Activated T-helper 2 cell treated with anti-CD3 and anti-CD28 coated beads, Interferon-gamma antibody, Interleukin-2, Interleukin-4, amounts not matched to agents 10 μg/mL and 5 μg/mL and 100 μg/mL, durations not matched to agents 14 hours and 24 hours and 36 hours (primary cell): ENCODE data around the gene FAM89B. TPM values are rescaled to one million over a fixed set of nuclear protein-coding genes. Genes with fewer than 3 reads are reported as not detected.

Experiments
- DNase-seq: peaks from one replicate; pipeline ENCODE4 v3.0.0; 2021; ENCODE audit warnings: low spot score
- H3K27ac Mint-ChIP-seq: one replicate; pipeline ENCODE4 v1.8.0; 2021; ENCODE audit warnings: mixed read lengths
- H3K27me3 Mint-ChIP-seq: one replicate; pipeline ENCODE4 v1.8.0; 2021; ENCODE audit warnings: low read depth, mixed read lengths
- H3K36me3 Mint-ChIP-seq: one replicate; pipeline ENCODE4 v1.8.0; 2021; ENCODE audit warnings: low read depth, mixed read lengths
- H3K4me1 Mint-ChIP-seq: one replicate; pipeline ENCODE4 v1.8.0; 2021; ENCODE audit warnings: low read depth, mixed read lengths
- H3K4me3 Mint-ChIP-seq: one replicate; pipeline ENCODE4 v1.8.0; 2021; ENCODE audit warnings: low read depth, mild to moderate bottlenecking, moderate library complexity, mixed read lengths
- H3K9me3 Mint-ChIP-seq: one replicate; pipeline ENCODE4 v1.8.0; 2021; ENCODE audit warnings: mixed read lengths
- intact Hi-C: fragments of 100-400 bp; cut with micrococcal nuclease; formaldehyde crosslinking; loops from one replicate; pipeline ENCODE4 v1.15.1; 2023
- total RNA-seq: library from RNA; stranded (reverse); gene quantifications from 2 replicates; pipeline ENCODE4 v1.2.3, GENCODE V29; 2022

FAM89B gene
- total RNA-seq, 1 donor from 2014 or later, result 31.5 TPM

DNA sequence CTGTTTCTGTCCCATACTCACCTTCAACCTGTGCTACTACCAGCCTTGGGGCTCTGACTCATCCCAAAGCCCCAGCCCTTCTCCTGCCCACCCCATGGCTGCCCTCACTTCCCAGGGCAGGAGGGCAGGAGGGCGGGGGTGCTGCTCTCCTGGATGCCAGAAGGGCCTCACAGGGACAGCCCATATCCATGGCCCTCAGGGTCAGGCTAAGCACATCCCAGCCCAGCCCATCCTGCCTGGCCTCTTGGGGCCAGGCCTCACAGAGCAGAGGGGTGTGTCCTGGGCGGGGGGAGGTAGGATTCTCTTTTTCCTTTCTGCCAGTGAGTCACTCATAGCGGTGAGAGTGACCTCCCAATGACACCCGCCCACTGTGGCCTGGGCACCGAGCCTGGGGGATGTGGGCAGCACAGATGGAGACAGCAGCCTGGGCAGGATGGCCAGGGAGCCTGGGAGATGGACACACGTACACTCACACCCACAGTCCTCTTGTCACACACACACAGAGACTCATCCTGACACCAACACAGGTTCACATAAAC lies 16.6 kb upstream of the FAM89B start:
- DNase-seq, result no peak
- peak overlapping the region; percentile 82 for H3K4me3 Mint-ChIP-seq
- H3K4me1 Mint-ChIP-seq, result peaks cover 60% of the 10 kb centered on the region

DNA sequence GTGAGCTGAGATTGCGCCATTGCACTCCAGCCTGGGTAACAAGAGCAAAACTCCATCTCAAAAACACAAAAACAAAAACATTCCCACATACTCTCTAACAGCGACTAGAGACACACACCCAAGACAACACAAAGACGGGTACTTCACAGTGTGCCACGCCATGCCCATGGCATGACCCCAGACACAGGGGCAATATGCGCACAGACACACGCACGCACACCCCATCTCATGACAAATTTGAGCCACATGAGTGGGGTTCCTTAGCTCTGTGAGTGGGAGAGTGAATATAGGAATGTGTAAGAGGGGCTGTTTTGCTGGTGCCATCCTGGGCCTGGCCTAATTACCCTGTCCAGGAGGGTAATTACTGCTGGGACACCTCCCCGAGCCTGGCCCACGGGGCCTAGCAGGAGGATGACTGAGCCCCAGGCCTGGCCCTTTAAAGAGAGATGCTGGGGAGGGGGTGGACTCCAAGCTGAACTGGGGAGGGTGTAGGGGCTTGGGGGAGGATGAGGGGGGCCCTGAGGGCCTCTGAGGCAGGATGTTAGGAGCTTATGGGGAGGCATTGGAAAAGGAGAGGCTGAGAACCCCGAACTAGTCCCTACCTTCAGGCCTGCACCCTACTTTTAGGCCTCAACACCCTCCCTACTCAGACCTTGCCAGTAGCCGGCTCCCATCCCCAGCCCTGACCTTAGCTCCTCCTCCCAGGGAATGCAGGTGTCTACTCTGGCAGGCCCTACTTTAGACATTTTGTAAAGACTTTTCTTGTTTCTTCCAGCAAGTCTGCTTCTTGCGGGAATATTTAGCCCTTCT lies 15.7 kb upstream of the FAM89B start:
- H3K4me1 Mint-ChIP-seq, result peaks cover 55% of the 10 kb centered on the region
- intact Hi-C loops, result no loop called here
- H3K9me3 Mint-ChIP-seq, result no peaks in the 10 kb centered on the region
- DNase-seq, result no peak
- H3K27me3 Mint-ChIP-seq, result no peaks in the 10 kb centered on the region
- peak overlapping the region; percentile 71 for H3K27ac Mint-ChIP-seq
- peaks cover 8% of the 10 kb centered on the region for H3K36me3 Mint-ChIP-seq
- H3K4me3 Mint-ChIP-seq, result peak overlapping the region; percentile 82

More for the DNA sequence above, 16.6 kb upstream of the FAM89B start:
- intact Hi-C loops, result no loop called here
- no peaks in the 10 kb centered on the region for H3K27me3 Mint-ChIP-seq
- H3K27ac Mint-ChIP-seq, result peak overlapping the region; percentile 71
- H3K36me3 Mint-ChIP-seq, result peaks cover 17% of the 10 kb centered on the region
- no peaks in the 10 kb centered on the region for H3K9me3 Mint-ChIP-seq

DNA sequence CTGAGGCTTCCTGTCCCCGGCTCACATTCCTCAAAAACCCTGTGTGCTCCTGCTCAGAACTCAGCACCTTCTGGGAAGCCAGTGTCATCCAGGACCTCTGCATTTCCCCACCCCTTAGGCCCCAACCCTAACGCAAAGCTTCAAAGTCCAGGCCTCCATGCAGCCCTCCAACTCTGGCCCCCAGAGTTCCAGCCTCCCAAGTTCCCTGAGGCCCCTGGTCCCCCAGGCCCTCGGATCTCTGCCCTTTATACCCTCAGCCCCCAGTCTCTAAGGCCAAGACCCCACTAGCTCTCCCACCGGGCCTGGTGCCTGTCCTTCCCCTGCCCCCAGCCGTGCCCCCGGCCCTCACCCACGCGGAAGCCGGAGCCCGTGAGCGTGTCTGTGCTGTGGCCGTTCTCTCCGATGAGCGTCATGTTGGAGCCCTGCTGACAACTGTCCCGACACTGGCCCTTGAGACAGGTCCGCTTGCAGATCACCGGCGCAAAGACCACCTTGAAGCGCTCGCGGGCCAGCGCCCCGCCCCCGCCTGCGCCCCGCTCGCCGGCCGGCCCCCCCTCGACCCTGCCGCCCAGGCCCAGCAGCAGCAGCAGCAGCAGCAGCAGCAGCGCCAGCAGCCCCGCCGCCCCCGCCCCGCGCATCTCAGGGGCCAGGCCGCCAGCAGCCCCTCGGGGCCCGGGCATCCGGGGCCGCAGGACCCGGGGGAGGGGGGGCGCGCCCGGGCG lies 14.9 kb upstream of the FAM89B start:
- DNase-seq, result no peak
- Mint-ChIP-seq H3K27ac (peak overlapping the region; percentile 71), H3K9me3 (no peaks in the 10 kb centered on the region), H3K36me3 (peaks cover under 1% of the 10 kb centered on the region), H3K4me3 (peak overlapping the region; percentile 82), H3K27me3 (no peaks in the 10 kb centered on the region), H3K4me1 (peaks cover 48% of the 10 kb centered on the region)
- intact Hi-C loops, result no loop called here

DNA sequence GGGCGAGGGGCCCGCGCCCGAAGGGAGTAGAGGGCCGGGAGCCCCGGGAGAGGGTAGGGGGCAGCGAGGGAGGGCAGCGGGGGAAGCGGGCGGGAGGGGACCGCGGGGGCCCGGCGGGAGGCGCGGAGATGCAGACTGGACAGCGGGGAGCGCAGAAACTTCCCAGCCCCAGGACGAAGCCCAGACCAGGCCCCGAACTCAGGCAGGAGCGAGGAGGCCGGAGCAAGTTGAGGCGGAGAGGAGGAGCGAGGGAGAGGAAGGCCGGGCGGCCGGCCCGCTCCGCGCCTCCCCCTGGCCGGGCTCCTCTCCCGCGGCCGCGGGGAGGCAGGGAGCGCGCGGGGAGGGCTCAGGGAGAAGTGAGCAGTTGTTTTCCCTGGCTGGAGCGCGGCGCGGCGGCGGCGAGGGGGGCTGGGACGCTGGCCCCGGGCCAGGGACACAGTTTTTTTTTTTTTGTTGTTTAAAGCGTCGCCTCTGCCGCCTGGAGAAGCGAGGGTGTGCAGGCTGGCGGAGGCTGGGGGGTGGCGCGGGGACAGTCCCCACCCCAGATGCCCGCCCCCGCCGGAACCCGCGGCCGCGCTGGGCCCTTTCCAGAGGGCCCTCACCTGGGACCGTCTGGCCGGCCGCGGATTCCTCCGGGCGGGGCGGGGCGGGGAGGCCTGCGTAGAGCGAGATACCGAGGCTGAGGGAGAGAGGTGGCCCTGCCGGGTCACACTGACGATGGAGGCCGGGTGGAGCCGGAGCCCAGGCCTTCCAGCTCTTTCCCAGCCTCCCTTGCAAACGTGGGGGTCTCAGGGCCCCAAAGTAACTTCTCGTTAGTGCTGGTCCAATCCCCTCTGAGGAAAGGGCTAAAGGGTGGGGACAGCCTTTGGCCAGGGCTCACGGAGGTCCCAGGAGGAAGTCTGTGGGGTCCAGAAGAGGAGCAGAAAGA lies 14.1 kb upstream of the FAM89B start, which contains the start of gene LTBP3:
TSS of gene LTBP3 (minus strand) at position 358 of the 928 bp plus-strand sequence. CDS start 400 bp downstream, outside the sequence.
- Mint-ChIP-seq H3K27ac (peak within 1 kb of the TSS; percentile 71), H3K9me3 (no peaks in the 10 kb centered on the region), H3K27me3 (no peaks in the 10 kb centered on the region), H3K4me1 (peaks cover 43% of the 10 kb centered on the region), H3K4me3 (peak within 1 kb of the TSS; percentile 82), H3K36me3 (no peaks in the 10 kb centered on the region)
- DNase-seq, result no peak
- intact Hi-C loops, result no loop called here

DNA sequence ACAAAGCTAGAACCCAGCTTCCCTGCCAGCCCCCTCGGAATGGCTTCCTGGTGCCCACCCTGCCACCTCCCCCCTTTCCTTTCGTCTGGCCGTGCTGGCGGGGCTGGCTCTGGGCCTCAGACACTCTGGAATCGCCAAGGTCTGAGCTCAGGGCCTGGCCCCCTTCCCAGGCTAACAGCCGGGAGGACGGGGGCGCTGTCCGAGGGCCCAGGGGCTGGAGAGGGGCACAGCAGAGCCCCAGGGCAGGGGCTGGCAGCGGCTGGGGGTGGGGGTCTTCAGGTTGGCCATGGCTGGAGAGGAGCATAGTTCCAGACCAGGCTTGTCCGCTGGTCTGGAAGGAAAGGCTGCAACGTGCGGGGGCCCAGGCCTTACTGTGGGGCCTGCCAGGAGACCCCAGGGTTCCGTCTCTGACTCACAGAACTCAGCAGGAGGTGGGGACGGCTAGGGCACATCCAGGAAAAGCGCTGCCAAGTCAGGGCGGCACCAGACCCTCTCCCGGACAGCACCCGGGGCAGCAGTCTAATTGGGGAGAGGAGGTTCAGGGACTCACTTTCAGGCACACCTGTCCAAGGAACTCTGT lies 13.3 kb upstream of the FAM89B start:
- H3K27ac Mint-ChIP-seq, result peak overlapping the region; percentile 45
- H3K4me3 Mint-ChIP-seq, result peak overlapping the region; percentile 32
- no peaks in the 10 kb centered on the region for H3K27me3 Mint-ChIP-seq
- H3K36me3 Mint-ChIP-seq, result no peaks in the 10 kb centered on the region
- peaks cover 43% of the 10 kb centered on the region for H3K4me1 Mint-ChIP-seq
- no peaks in the 10 kb centered on the region for H3K9me3 Mint-ChIP-seq
- no peak for DNase-seq
- intact Hi-C loops, result no loop called here

DNA sequence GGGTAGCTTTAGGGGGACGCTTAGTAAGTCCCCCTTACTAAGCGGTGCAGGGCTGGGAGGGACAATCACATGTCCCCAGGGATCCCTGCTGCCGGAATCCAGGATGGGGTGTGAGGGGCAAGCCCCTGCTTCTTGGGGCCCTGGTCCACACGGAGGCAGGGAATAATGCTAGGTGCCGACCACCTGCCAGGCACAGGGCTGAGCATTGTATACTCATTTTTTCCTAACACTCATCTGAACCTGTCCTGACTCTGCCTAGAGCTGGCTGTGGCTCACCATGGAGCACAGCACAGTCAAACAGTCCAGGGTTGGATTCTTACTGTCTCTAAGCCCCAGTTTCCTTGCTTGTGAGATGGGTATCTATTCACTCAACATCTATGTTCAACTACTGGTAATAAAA lies 12.8 kb upstream of the FAM89B start:
- H3K36me3 Mint-ChIP-seq, result no peaks in the 10 kb centered on the region
- DNase-seq, result no peak
- no peaks in the 10 kb centered on the region for H3K9me3 Mint-ChIP-seq
- H3K4me1 Mint-ChIP-seq, result peaks cover 39% of the 10 kb centered on the region
- peak overlapping the region; percentile 6 for H3K27ac Mint-ChIP-seq
- H3K4me3 Mint-ChIP-seq, result peak overlapping the region; percentile 32
- intact Hi-C loops, result no loop called here
- no peaks in the 10 kb centered on the region for H3K27me3 Mint-ChIP-seq

DNA sequence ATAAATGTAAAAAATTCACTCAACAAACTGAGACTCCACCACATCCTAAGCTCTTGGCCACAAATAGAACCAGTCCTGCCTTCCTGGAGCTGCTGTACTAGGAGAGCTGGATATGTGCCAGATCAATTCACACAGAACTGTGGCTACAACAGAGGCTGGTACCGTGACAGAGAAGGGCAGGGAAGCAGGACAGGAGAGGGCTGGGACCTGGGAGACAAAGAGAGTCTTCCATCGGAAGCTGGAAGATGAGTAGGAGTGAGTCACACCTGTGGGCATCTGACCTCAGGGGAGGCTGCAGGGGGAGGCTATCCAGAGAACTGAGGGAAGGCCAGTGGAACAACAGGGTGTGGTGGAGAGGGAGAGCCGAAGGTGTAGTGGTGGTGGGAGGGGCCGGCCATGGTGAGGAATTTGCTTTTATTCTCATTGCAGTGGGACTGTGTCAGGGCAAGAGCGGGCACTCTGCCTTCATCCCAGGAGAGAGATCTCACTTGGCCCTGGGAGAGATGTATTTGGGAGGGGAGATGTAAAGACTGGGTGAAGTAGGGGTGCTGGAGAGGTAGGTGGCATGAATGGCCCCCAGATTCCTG lies 12.3 kb upstream of the FAM89B start:
- intact Hi-C loops, result no loop called here
- Mint-ChIP-seq H3K9me3 (no peaks in the 10 kb centered on the region), H3K4me3 (no peak overlapping the region), H3K27ac (peak overlapping the region; percentile 6), H3K36me3 (no peaks in the 10 kb centered on the region), H3K27me3 (no peaks in the 10 kb centered on the region), H3K4me1 (peaks cover 34% of the 10 kb centered on the region)
- DNase-seq, result no peak

DNA sequence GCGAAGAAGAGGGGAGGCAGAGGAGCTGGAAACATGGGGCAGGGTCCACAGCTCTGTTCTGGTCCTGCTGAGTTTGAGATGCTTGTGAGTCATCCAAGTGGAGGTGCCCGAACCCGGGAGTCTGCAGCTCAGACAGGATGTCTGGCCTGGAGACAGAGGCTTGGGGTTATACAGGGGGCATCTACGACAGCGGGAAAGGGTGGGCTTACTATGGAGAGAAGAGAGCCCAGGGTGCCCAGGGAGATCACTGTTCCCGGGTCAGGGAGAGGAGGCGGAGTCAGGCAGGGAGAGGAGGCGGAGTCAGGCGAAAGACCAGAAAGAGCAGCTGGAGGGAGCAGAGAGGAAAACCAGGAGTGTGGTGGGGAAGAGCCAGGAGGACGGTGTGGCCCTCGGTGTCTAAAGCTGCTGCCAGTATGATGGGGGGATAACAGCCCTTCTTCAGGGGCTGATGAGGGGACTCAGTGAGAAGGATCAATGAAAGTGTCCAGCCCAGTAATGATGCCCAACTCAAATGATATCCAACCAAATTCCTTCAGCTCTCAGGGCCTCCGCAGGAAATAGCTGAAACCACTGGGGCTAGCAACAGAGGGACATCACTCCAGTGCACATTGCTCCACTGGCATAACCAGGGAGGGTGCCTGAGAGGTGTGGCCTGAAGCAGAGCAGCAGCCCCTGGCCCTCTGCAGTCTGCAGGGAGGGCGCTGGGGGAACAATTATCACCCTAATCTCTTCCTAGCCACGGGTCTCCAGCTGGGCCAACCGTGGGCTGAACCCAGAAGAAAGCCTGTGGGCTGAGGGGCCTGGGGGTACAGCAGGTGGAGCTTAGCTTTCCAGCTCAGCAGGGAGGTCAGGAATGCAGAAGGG lies 11.6 kb upstream of the FAM89B start:
- DNase-seq, result no peak
- H3K4me1 Mint-ChIP-seq, result peaks cover 34% of the 10 kb centered on the region
- H3K4me3 Mint-ChIP-seq, result no peak overlapping the region
- no peaks in the 10 kb centered on the region for H3K36me3 Mint-ChIP-seq
- no peak overlapping the region for H3K27ac Mint-ChIP-seq
- no peaks in the 10 kb centered on the region for H3K9me3 Mint-ChIP-seq
- intact Hi-C loops, result no loop called here
- no peaks in the 10 kb centered on the region for H3K27me3 Mint-ChIP-seq

DNA sequence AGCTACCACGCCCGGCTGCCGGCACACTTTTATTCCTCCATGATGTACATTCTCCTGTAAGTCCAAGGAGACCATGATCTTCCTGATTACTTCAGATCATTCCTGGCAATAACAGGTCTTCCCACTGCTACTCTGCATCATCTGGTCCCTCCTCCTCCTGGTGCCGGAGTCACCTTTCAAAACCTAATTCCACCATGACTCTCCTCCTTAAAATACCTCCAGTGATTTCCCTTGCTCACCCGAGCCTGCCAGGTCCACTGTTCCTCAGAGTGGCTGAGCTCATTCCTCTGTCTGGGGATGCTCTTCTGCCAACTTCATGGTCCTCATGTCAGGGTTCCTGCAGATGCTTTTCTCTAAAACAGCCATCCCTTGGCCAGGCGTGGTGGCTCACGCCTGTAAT lies 10.3 kb upstream of the FAM89B start:
- Mint-ChIP-seq H3K4me1 (peaks cover 37% of the 10 kb centered on the region), H3K36me3 (no peaks in the 10 kb centered on the region), H3K9me3 (no peaks in the 10 kb centered on the region), H3K4me3 (no peak overlapping the region), H3K27ac (no peak overlapping the region), H3K27me3 (no peaks in the 10 kb centered on the region)
- DNase-seq, result no peak
- intact Hi-C loops, result no loop called here

DNA sequence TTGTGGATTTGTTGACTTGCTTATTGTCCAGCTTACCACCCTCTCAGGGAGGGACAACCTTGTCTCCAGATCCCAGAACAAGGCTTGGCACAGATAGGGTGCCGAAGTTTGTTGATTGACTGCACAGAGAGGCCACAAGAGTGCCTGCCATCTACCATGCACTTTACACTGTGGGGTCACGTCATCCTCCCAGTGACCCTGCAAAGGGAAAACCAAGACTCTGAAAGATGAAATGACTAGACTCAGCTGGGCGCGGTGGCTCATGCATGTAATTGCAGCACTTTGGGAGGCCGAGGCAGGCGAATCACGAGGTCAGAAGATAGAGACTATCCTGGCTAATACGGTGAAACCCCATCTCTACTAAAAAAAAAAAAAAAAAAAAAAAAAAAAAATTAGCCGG lies 9.6 kb upstream of the FAM89B start:
- no peak for DNase-seq
- H3K9me3 Mint-ChIP-seq, result no peaks in the 10 kb centered on the region
- H3K4me3 Mint-ChIP-seq, result no peak overlapping the region
- H3K27me3 Mint-ChIP-seq, result no peaks in the 10 kb centered on the region
- peaks cover 32% of the 10 kb centered on the region for H3K4me1 Mint-ChIP-seq
- intact Hi-C loops, result no loop called here
- peaks cover under 1% of the 10 kb centered on the region for H3K36me3 Mint-ChIP-seq
- H3K27ac Mint-ChIP-seq, result no peak overlapping the region

DNA sequence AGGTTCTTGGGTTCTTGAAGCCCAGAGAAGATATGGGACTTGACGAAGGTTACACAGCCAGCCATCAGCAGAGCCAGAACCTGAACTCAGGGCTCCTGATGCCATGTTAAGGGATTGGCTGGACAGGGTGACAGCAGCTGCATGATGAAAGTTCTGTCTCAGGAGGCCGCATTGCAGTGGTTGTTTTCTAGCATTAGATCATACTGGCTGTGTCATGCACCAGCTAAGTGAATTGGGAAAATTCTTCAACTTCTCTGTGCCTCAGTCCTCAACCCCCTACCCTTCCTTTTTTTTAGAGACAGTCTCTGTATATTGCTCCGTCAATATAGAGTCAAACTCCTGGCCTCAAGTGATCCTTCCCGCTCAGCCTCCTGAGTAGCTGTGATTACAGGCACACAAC lies 8.7 kb upstream of the FAM89B start:
- Mint-ChIP-seq H3K9me3 (no peaks in the 10 kb centered on the region), H3K27me3 (no peaks in the 10 kb centered on the region), H3K27ac (no peak overlapping the region), H3K4me1 (peaks cover 38% of the 10 kb centered on the region), H3K36me3 (peaks cover 7% of the 10 kb centered on the region), H3K4me3 (no peak overlapping the region)
- DNase-seq, result no peak
- intact Hi-C loops, result no loop called here
